ENCODE data around the gene RBM15B. TPM values are rescaled to one million over a fixed set of nuclear protein-coding genes. Genes with fewer than 3 reads are reported as not detected.
A peak's percentile ranks its signal among the peaks of the same experiment; 100 is the strongest.

Gene RBM15B
- total RNA-seq, 2 experiments from 2014 or later: 29.1 to 29.2 TPM

DNA sequence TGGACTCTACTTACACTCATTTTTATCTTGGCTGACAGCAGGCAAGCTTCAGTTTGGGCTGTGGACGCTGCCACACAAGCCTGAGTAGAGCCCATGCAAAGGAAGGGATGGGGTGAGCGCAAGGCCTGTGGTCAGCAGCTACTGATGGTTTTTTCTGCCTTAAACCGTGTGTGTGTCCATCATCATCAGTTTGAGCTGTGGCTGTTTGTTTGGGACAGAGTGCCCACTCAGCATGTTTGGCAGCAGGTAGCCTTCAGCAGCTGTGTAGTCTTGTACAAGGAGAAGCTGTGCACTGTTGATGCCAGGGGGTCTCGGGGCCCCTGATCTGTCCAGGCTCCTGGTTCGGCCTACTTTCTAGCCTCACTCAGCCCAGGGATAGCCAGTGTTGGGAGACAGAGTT, 3.5 kb downstream of the RBM15B start:
- Histone ChIP-seq H3K4me3 (ENCODE audit: low read length) (no peak overlapping the region), H3K27me3 (ENCODE audit: control insufficient read depth in 1 of 2, insufficient read depth in 2 of 2, low read length in 2 of 2) (no peaks in the 10 kb centered on the region), H3K9me3 (ENCODE audit: control insufficient read depth in 1 of 2, insufficient read depth in 1 of 2, low read length in 2 of 2) (peaks cover 0 to 8% of the 10 kb centered on the region in 2 experiments), H3K4me1 (ENCODE audit: insufficient read depth, low read length) (peaks cover 73% of the 10 kb centered on the region), H3K27ac (ENCODE audit: low read depth in 1 of 2, low read length in 2 of 2) (no peak overlapping the region), H3K36me3 (ENCODE audit: insufficient read depth, low read length) (peaks cover 74% of the 10 kb centered on the region)
- Mint-ChIP-seq H3K9me3 (no peaks in the 10 kb centered on the region), H3K4me1 (ENCODE audit: low read depth) (peaks cover 51% of the 10 kb centered on the region), H3K27me3 (no peaks in the 10 kb centered on the region), H3K4me3 (peak overlapping the region; percentile 80), H3K36me3 (ENCODE audit: low read depth) (peaks cover 62% of the 10 kb centered on the region), H3K27ac (peak overlapping the region; percentile 85)
- no peak for ATAC-seq (ENCODE audit: poor library complexity)
- TF ChIP-seq CTCF (IDR thresholded peaks at IDR 0.05): no peak
- ChIA-PET CTCF (interaction anchor here (1.0 kb wide), 1 partner anchor 778 kb away, joined by 3 read pairs; the partner anchor contains the start of gene MAPKAPK3), POLR2A (interaction anchor here (0.6 to 3.3 kb wide), 3 partner anchors 10 to 775 kb away, joined by 3 to 17 read pairs (median 13); partner anchors contain the start of genes DCAF1 and MANF)
- peak in 1 of 14 experiments; percentile 11 for DNase-seq
- intact Hi-C loops (cut with DNase I, micrococcal nuclease): loop anchor here in 1 of 2 experiments (5.0 to 10.0 kb wide), 3 partner anchors 143 to 1042 kb away; partner anchors contain the start of genes CYB561D2, NPRL2, POC1A and RAD54L2

DNA sequence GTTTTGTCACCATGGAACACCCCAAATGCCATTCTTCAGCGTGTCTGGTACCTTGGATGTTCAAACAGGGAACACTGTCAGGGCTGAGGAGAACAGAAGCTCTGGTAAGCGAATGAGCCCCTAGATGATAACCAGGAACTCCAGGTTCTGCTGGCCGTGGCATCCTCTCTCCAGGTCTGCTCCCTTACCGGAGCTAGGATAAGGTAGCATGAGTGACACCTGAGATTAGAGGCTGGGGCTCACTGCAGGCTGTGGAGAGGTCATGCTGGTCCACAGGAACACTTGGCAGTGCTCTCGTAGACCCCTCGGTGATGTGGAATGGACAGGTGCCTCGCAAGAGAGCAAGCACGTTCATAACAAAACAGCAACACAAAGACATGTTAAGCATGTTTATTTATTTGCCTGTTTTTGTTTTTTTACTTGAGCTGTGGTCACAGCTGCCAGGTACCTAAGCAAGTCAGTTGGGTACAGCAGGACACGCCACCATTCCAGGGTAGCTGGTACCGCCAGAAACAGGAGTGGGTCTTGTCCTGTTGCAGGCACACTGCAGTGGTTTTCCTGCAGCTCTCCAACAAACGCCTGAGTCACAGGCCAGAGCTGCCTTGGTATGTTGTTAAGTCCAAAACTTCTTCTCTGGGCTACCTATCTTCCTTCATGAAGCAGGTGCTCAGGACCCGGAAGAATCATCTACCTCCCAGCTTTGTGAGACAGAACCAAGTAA, 4.6 kb downstream of the RBM15B start:
- Mint-ChIP-seq H3K4me3 (no peak overlapping the region), H3K9me3 (no peaks in the 10 kb centered on the region), H3K36me3 (ENCODE audit: low read depth) (peaks cover 73% of the 10 kb centered on the region), H3K27me3 (no peaks in the 10 kb centered on the region), H3K4me1 (ENCODE audit: low read depth) (peaks cover 43% of the 10 kb centered on the region), H3K27ac (peak overlapping the region; percentile 85)
- TF ChIP-seq CTCF (IDR thresholded peaks at IDR 0.05): no peak
- intact Hi-C loops (cut with DNase I, micrococcal nuclease): loop anchor here in 1 of 2 experiments (10.0 kb wide), 1 partner anchor 759 kb away; the partner anchor contains the start of gene POC1A
- DNase-seq (peak in 1 of 14 experiments; percentile 8), ATAC-seq (ENCODE audit: poor library complexity) (no peak)
- H3K27ac ChIP-seq (ENCODE audit: low read depth in 1 of 2, low read length in 2 of 2): no peak overlapping the region
- no peak overlapping the region for H3K4me3 ChIP-seq (ENCODE audit: low read length)
- H3K36me3 ChIP-seq (ENCODE audit: insufficient read depth, low read length): peaks cover 84% of the 10 kb centered on the region
- H3K27me3 ChIP-seq (ENCODE audit: control insufficient read depth in 1 of 2, insufficient read depth in 2 of 2, low read length in 2 of 2): no peaks in the 10 kb centered on the region
- H3K4me1 ChIP-seq (ENCODE audit: insufficient read depth, low read length): peaks cover 62% of the 10 kb centered on the region
- peaks cover 0 to 8% of the 10 kb centered on the region in 2 experiments for H3K9me3 ChIP-seq (ENCODE audit: control insufficient read depth in 1 of 2, insufficient read depth in 1 of 2, low read length in 2 of 2)
- CTCF ChIA-PET: no interaction called here
- POLR2A ChIA-PET: interaction anchor here (1.0 to 3.2 kb wide), 2 partner anchors 11 to 103 kb away, joined by 3 to 13 read pairs; partner anchors contain the start of gene MANF

DNA sequence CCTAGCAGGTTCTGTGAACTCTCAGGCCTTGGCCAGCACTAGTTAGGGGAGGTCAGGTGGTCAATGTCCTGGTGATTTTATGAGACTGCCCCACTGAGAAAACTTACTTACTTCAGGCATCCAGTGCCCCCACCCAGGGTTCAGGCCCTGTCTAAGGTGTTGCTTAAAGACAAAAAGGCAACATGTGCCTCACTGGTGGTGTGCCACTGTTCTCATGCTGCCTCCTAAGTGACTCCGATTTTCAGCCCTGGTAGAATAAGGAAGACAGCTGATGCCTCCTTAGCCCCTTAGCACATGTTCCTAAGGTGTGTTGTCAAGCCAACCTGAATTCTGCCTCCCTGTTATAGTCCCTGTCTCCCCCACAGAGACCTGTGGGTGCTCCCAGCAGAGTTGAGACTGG, 5.3 kb downstream of the RBM15B start:
- H3K27me3 ChIP-seq (ENCODE audit: control insufficient read depth in 1 of 2, insufficient read depth in 2 of 2, low read length in 2 of 2): no peaks in the 10 kb centered on the region

More for the DNA sequence above, 5.3 kb downstream of the RBM15B start:
- Mint-ChIP-seq H3K36me3 (ENCODE audit: low read depth) (peaks cover 80% of the 10 kb centered on the region), H3K9me3 (no peaks in the 10 kb centered on the region), H3K27ac (peak overlapping the region; percentile 77), H3K4me3 (peak overlapping the region; percentile 42), H3K4me1 (ENCODE audit: low read depth) (peaks cover 40% of the 10 kb centered on the region), H3K27me3 (no peaks in the 10 kb centered on the region)
- H3K9me3 ChIP-seq (ENCODE audit: control insufficient read depth in 1 of 2, insufficient read depth in 1 of 2, low read length in 2 of 2): peaks cover 0 to 8% of the 10 kb centered on the region in 2 experiments
- TF ChIP-seq CTCF (IDR thresholded peaks at IDR 0.05): no peak
- intact Hi-C loops (cut with DNase I, micrococcal nuclease): loop anchor here in 1 of 2 experiments (10.0 kb wide), 1 partner anchor 758 kb away; the partner anchor contains the start of gene POC1A
- peak in 1 of 14 experiments; percentile 6 for DNase-seq
- H3K27ac ChIP-seq (ENCODE audit: low read depth in 1 of 2, low read length in 2 of 2): no peak overlapping the region
- no peak overlapping the region for H3K4me3 ChIP-seq (ENCODE audit: low read length)
- ChIA-PET POLR2A (interaction anchor here (0.8 to 3.2 kb wide), 3 partner anchors 11 to 104 kb away, joined by 3 to 13 read pairs (median 7); partner anchors contain the start of genes DCAF1 and MANF), CTCF (no interaction called here)
- H3K36me3 ChIP-seq (ENCODE audit: insufficient read depth, low read length): peaks cover 90% of the 10 kb centered on the region
- ATAC-seq (ENCODE audit: poor library complexity): no peak
- peaks cover 59% of the 10 kb centered on the region for H3K4me1 ChIP-seq (ENCODE audit: insufficient read depth, low read length)

All from CD4-positive, alpha-beta T cell (primary cell).